C4-2B (cell line): Measurements from ENCODE around the gene CAPN13.

Experiments used
- ZFX ChIP-seq: fragments of 450-650 bp; IDR thresholded peaks from 2 replicates; pipeline ENCODE4 v1.6.1; 2017
- TF ChIP-seq, protein P1 (sequence below): fragments of 450-650 bp; conservative IDR thresholded peaks from 2 replicates; pipeline ENCODE4 v1.5.1; 2017; ENCODE audit warnings: mild to moderate bottlenecking

DNA sequence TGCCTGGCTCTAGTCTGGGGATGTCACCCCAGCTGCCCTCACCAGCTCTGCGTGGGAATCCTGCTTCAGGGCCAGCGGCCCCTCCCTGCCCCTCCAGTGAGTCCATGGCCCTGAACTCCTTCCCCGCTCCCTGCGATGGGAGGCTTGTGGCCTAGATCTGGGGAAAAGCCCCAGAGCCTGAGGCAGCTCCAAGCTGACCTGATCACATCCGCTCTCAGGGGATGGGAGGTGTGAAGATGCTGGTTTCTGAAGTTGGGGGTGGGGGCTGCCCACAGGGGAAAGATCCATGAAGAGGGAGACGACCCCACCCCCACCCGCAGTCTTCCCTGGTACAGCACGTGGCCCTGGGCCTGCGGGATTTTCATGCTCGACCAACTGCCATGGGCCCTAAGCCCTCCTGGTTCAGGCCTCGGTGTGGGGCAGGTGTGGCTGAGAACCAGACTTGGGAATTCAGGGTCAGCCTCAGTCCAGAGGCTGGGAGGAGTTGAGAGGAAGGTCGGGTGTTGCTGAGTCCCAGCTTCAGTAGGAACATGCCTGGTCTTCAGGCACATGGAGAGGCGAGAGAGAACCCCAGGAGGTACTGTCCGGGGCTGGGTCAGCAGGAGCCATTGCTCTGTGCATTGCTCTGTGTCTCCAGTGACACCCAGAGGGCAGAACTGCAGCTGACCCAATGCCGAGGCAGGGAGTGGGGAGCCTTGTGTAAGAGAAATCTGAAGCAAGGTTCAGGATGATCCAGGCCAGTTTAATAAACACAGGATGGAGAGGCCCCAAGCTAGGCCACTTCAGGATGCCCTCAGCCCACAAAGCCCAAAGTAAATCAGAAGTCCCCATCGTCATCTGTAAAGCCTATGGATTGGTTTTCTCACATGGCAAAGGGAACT is 115.1 kb downstream of the CAPN13 start:
- TF ChIP-seq, protein P1, sequence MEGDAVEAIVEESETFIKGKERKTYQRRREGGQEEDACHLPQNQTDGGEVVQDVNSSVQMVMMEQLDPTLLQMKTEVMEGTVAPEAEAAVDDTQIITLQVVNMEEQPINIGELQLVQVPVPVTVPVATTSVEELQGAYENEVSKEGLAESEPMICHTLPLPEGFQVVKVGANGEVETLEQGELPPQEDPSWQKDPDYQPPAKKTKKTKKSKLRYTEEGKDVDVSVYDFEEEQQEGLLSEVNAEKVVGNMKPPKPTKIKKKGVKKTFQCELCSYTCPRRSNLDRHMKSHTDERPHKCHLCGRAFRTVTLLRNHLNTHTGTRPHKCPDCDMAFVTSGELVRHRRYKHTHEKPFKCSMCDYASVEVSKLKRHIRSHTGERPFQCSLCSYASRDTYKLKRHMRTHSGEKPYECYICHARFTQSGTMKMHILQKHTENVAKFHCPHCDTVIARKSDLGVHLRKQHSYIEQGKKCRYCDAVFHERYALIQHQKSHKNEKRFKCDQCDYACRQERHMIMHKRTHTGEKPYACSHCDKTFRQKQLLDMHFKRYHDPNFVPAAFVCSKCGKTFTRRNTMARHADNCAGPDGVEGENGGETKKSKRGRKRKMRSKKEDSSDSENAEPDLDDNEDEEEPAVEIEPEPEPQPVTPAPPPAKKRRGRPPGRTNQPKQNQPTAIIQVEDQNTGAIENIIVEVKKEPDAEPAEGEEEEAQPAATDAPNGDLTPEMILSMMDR = peak; percentile 36
- TF ChIP-seq ZFX = no peak
